Posterior vena cava (tissue), 2 donors: ENCODE data around the gene RIPOR3. TPM values are rescaled to one million over a fixed set of nuclear protein-coding genes. Genes with fewer than 3 reads are reported as not detected.

ENCODE experiments used
- DNase-seq: peaks from one replicate; pipeline ENCODE4 v3.0.0-alpha.2; 2020; ENCODE audit warnings: low spot score
- intact Hi-C, 2 donors: fragments of 100-400 bp; cut with DNase I; formaldehyde crosslinking; loops; one replicate each; pipeline versions ENCODE4 v1.14.1 to v1.14.2; 2022 to 2023
- microRNA-seq, 2 donors: library from miRNA; unstranded; fragments of <30 nt; microRNA quantifications; one replicate each; pipeline ENCODE4 v1.2.0, GENCODE V29; 2020 to 2021; ENCODE audit warnings: borderline microRNAs expressed in 2 of 2
- total RNA-seq, 2 donors: library from RNA; stranded (reverse); fragmentation: NEBNext Ultra II Directional; extraction: Animal tissue kit (Norgen Biotek cat#: 25700); gene quantifications; one replicate each; pipeline ENCODE4 v1.2.1, GENCODE V29; 2021
- donor health status: DM: yes; HTN: yes; CAD: no.
- donor health status: DM: yes; HTN: yes; CAD: no.

Gene RIPOR3
- total RNA-seq, 2 donors from 2014 or later, result 10.6 to 11.2 TPM

DNA sequence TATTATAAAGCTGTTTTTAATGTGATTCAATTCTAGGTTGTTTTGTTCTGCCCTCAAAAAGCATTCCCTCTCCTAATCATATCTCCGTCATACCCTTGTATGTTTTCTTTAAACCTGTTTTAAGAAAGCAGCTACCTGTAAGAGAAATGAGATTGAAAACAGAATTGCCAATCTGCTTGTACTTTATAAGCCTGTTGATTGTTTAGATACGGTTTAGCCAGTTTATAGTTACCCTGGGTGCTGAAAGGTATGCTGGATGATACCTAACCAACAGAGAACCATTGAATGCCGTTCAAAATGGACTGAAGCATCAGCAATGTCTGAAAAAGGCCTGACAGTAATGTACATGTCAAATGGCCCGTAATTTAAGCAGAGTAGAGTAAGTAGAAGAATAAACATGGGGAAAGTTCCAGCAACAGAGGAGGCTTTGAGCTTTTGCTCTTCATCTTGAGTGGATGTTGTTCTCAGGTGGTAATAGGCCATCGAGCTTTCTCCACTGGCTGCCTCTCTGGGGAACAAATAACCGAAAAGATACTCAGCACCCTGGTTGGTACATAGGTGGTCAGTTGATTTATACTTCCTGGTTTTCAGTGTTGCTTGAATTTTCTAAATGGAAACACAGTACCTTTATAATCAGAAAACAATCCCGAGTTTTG lies 153.7 kb downstream of the RIPOR3 start:
- intact Hi-C loops, result no loop called here
- no peak for DNase-seq

DNA sequence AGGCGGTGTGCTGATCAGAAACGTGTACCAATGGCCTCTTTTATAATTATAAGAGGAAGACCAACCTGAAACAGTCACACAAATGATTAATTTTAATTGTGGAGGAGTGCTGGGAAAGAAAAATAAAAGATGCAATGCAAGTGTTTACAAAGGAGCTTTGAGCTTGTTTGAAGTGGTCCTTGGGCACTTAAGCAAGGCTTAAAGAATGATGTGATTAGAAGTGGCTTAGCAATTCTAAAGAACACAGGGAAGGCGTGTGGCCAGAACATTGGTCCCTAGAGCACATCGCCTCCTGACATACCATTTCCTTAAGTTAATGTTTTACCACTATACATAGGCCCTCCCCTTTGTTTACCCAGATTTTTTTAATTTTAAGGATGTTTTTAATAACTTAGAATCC lies 155.0 kb downstream of the RIPOR3 start:
- intact Hi-C loops, result no loop called here
- no peak for DNase-seq

Small RNA genes within 50 kb of the gene (microRNA-seq; reads per million reads assigned to microRNA genes)
- gene MIR1302-5 (0 reads per million in 2 donors), gene MIR645 (0 reads per million in 2 donors)

Other genes with a start within 250 kb of the RIPOR3 start
- gene PTPN1, start 181.2 kb downstream of the RIPOR3 start, total RNA-seq, result 10 to 100 TPM; 23.5 to 43.6 TPM
- gene PARD6B, start 40.0 kb upstream of the RIPOR3 start, total RNA-seq, result 1 to 10 TPM; 1.0 to 1.4 TPM
- 1 to 10 TPM; 2.1 to 2.7 TPM for gene BCAS4, start 103.5 kb upstream of the RIPOR3 start, total RNA-seq
- gene ADNP, start 239.9 kb upstream of the RIPOR3 start, total RNA-seq, result 10 to 100 TPM; 42.2 to 48.1 TPM